Endothelial cell (in vitro differentiated cells): Measurements from ENCODE around the gene CCDC157. TPM values are rescaled to one million over a fixed set of nuclear protein-coding genes. Genes with fewer than 3 reads are reported as not detected.

Source experiments
- DNase-seq: peaks from one replicate; pipeline ENCODE4 v3.0.0; 2021; ENCODE audit warnings: low spot score
- H3K27ac Mint-ChIP-seq: one replicate; pipeline ENCODE4 v1.8.0; 2021; ENCODE audit warnings: mixed read lengths, inconsistent platforms; ENCODE audit not compliant: unreplicated experiment
- H3K27me3 Mint-ChIP-seq: one replicate; pipeline ENCODE4 v1.8.0; 2021; ENCODE audit warnings: mild to moderate bottlenecking, moderate library complexity, mixed read lengths, inconsistent platforms; ENCODE audit not compliant: unreplicated experiment
- H3K36me3 Mint-ChIP-seq: one replicate; pipeline ENCODE4 v1.8.0; 2021; ENCODE audit warnings: mild to moderate bottlenecking, low read depth, mixed read lengths, inconsistent platforms; ENCODE audit not compliant: unreplicated experiment
- H3K4me1 Mint-ChIP-seq: one replicate; pipeline ENCODE4 v1.8.0; 2021; ENCODE audit warnings: mild to moderate bottlenecking, mixed read lengths, inconsistent platforms; ENCODE audit not compliant: unreplicated experiment
- H3K4me3 Mint-ChIP-seq: one replicate; pipeline ENCODE4 v1.8.0; 2021; ENCODE audit warnings: mild to moderate bottlenecking, mixed read lengths, inconsistent platforms; ENCODE audit not compliant: unreplicated experiment
- H3K9me3 Mint-ChIP-seq: one replicate; pipeline ENCODE4 v1.8.0; 2021; ENCODE audit warnings: mixed read lengths, inconsistent platforms; ENCODE audit not compliant: unreplicated experiment
- total RNA-seq: library from RNA; stranded (reverse); fragmentation: NEBNext Ultra II Directional; extraction: Animal tissue kit (Norgen Biotek cat#: 25700); gene quantifications from one replicate; pipeline ENCODE4 v1.2.1, GENCODE V29; 2021; ENCODE audit not compliant: unreplicated experiment
- TF ChIP-seq, protein P1 (sequence below): fragments of 200-600 bp; sonication (generic); IDR thresholded peaks from one replicate; pipeline ENCODE4 v1.5.0; 2021; ENCODE audit warnings: antibody characterized with exemption; ENCODE audit not compliant: unreplicated experiment

CCDC157 gene
- total RNA-seq, 1 donor from 2014 or later, result 3.3 TPM

DNA sequence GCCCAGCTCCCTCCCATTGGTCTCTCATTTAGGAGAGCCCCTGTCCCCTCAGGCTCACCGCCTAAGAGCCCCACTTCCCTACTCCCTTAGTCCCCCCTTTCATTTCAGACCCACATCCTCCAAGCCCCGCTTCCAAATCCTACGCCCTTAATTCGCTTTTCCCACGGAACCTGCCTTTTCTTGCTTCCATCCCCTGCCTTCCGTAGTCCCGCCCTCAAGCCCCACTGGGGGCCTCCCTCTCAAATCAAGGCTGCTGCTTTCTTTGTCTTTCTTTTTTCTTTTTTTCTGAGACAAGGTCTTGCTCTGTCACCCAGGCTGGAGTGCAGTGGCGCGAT, 396 bp downstream of the CCDC157 start:
- TF ChIP-seq, protein P1, sequence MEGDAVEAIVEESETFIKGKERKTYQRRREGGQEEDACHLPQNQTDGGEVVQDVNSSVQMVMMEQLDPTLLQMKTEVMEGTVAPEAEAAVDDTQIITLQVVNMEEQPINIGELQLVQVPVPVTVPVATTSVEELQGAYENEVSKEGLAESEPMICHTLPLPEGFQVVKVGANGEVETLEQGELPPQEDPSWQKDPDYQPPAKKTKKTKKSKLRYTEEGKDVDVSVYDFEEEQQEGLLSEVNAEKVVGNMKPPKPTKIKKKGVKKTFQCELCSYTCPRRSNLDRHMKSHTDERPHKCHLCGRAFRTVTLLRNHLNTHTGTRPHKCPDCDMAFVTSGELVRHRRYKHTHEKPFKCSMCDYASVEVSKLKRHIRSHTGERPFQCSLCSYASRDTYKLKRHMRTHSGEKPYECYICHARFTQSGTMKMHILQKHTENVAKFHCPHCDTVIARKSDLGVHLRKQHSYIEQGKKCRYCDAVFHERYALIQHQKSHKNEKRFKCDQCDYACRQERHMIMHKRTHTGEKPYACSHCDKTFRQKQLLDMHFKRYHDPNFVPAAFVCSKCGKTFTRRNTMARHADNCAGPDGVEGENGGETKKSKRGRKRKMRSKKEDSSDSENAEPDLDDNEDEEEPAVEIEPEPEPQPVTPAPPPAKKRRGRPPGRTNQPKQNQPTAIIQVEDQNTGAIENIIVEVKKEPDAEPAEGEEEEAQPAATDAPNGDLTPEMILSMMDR, result no peak
- Mint-ChIP-seq H3K4me1 (peaks cover 26% of the 10 kb centered on the region), H3K9me3 (no peaks in the 10 kb centered on the region), H3K4me3 (peak overlapping the region; percentile 99), H3K27me3 (peaks cover 10% of the 10 kb centered on the region), H3K27ac (peak overlapping the region; percentile 96), H3K36me3 (peaks cover 18% of the 10 kb centered on the region)
- DNase-seq, result peak; percentile 35

DNA sequence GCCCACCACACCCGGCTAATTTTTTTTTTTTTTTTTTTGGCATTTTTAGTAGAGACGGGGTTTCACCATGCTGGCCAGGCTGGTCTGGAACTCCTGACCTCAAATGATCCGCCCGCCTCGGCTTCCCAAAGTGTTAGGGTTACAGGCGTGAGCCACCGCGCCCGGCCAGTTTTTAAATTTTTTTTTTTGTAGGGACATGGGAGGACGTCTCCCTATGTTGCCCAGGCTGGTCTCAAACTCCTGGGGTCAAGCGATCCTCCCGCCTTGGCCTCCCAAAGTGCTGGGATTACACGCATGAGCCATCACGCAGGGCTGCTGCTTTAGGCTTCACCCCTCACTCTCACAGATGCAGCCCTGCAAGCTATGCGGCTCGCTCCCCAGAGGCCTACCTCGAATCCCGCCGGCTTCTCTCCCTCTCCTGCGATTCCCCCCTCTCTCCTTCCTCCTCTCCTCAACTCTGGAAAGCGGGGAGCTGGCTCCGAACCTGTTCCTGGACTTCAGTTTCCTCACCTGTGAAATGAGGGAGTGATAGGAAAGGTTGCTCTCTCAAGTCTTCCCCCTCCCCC, 926 bp downstream of the CCDC157 start:
- H3K36me3 Mint-ChIP-seq, result peaks cover 16% of the 10 kb centered on the region
- peaks cover 31% of the 10 kb centered on the region for H3K4me1 Mint-ChIP-seq
- peak overlapping the region; percentile 99 for H3K4me3 Mint-ChIP-seq
- peaks cover 11% of the 10 kb centered on the region for H3K27me3 Mint-ChIP-seq
- peak overlapping the region; percentile 79 for H3K27ac Mint-ChIP-seq
- H3K9me3 Mint-ChIP-seq, result no peaks in the 10 kb centered on the region
- TF ChIP-seq, protein P1, result no peak
- no peak for DNase-seq

DNA sequence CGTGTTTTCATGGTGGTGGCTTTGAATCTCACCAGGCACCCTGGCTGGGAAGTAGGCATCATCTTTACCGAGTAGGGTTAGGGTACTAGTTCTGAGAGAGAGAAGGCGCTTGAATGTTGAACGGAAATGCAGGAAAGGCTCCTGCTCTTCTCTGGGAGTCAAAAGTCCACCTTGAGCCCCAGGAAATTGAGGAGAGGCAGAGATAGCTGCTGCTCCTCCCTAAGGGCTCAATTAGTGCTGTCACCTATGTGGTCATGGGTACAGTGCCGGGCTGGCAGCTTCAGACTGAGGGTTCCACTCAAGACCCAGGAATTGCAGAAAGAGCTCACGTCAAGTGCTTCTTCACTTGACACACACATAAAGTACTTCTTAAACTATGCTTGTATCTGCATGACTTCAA, 1.7 kb downstream of the CCDC157 start:
- TF ChIP-seq, protein P1, result no peak
- peaks cover 11% of the 10 kb centered on the region for H3K27me3 Mint-ChIP-seq
- H3K4me1 Mint-ChIP-seq, result peaks cover 35% of the 10 kb centered on the region
- H3K36me3 Mint-ChIP-seq, result peaks cover 14% of the 10 kb centered on the region
- H3K9me3 Mint-ChIP-seq, result no peaks in the 10 kb centered on the region
- no peak overlapping the region for H3K4me3 Mint-ChIP-seq
- no peak for DNase-seq
- no peak overlapping the region for H3K27ac Mint-ChIP-seq

DNA sequence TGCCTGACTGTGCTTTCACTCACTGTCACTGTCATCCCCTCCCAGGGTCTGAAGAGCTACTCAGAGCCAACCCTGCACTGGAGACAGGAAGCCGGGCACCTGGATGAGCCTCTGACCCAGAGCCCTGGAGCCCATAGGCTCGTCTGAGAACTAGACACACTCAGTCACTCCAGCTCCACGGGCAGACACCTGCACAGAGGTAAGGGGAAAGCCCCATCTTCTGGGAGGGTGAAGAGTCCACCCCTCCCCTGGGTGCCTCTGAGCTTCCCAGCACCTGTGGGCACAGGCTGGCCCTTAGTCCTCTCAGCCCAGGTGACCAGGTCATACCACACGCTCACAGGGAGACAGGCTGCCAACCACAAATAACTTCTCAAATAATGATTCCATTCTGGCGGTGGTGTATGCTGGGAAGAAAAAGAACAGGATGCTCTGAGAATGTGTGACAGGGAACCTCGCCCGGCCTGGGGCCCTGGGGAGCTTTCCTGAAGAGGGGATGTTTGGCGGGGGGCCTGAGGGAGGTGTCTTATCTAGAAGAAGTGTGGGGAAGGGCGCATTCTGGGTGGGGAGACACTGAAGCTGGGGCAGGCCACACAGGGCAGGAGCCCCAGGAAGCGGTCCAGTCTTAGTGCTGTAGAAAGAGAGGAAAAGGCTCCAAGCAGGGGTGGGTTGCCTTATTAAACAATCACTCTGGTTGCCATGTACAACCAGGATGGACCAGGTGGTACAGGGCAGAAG, 5.3 kb downstream of the CCDC157 start:
- Mint-ChIP-seq H3K4me3 (peak overlapping the region; percentile 35), H3K27me3 (peaks cover 12% of the 10 kb centered on the region), H3K36me3 (peaks cover 7% of the 10 kb centered on the region), H3K4me1 (peaks cover 15% of the 10 kb centered on the region), H3K27ac (peak overlapping the region; percentile 20), H3K9me3 (no peaks in the 10 kb centered on the region)
- TF ChIP-seq, protein P1, result no peak
- no peak for DNase-seq

DNA sequence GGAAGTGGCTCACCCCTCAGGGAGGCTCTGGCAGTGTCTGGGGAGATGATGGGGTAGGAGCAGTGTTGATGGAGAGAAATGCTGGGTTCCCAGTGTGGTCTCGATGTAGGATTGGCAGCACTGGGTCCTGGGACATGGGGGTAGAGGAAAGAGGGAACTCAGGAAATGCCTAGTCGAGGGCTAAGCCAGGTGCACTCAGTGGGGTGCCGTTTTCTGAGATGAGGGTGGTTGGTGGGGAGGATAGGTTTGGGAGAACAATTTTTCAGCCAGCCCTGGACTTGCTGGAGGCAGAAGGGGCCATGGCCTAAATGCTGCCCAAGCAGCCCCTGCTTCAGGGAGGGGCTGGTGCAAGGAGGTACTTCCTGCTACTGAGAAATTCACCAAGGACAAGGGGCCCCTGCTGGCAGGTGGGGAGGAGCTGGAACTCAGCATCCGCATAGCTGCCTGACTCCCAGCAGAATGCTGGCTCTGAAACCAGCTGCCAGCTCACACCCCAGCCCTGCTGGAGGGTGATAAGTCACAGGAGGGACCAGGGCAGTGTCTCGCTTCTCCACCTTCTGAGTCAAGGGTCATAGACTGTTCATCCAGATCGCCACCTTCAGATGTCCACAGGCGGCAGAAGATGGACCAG, 6.0 kb downstream of the CCDC157 start:
- Mint-ChIP-seq H3K36me3 (peaks cover 7% of the 10 kb centered on the region), H3K4me3 (peak overlapping the region; percentile 35), H3K27me3 (peaks cover 10% of the 10 kb centered on the region), H3K9me3 (no peaks in the 10 kb centered on the region), H3K4me1 (peaks cover 15% of the 10 kb centered on the region), H3K27ac (no peak overlapping the region)
- DNase-seq, result no peak
- TF ChIP-seq, protein P1, result no peak
